GM12801 (cell line): ENCODE data around the gene TVP23A.

Experiments
- CTCF ChIP-seq: IDR thresholded peaks from one replicate; pipeline ENCODE4 v1.5.1; 2011; ENCODE audit warnings: control low read depth; ENCODE audit not compliant: insufficient read length; ENCODE audit errors: extremely low read depth

TVP23A gene

GRCh38 chr16:10847176-10847575 is 28.6 kb upstream of the TVP23A start:
- no peak for TF ChIP-seq CTCF

GRCh38 chr16:10846213-10846998 is 27.8 kb upstream of the TVP23A start:
- no peak for TF ChIP-seq CTCF

GRCh38 chr16:10840703-10841102 is 22.1 kb upstream of the TVP23A start:
- TF ChIP-seq CTCF, result no peak

GRCh38 chr16:10839279-10839666 is 20.7 kb upstream of the TVP23A start:
- no peak for TF ChIP-seq CTCF

GRCh38 chr16:10838621-10839278 is 20.2 kb upstream of the TVP23A start:
- no peak for TF ChIP-seq CTCF

- TF ChIP-seq CTCF, result no peak
Measured at GRCh38 chr16:10836174-10836853, 17.7 kb upstream of the TVP23A start.

GRCh38 chr16:10835281-10835931 is 16.8 kb upstream of the TVP23A start:
- TF ChIP-seq CTCF, result no peak
